Retinal pigment epithelial cell (primary cell): ENCODE data around the gene PEX6.

Source experiments
- DNase-seq: peaks from one replicate; pipeline ENCODE4 v3.0.0-alpha.2; 2010; ENCODE audit warnings: low read depth
- H3K4me3 ChIP-seq: 2 replicates; pipeline ENCODE4 v1.5.1; 2011; ENCODE audit warnings: mild to moderate bottlenecking, low read length, control low read depth, moderate library complexity
- CTCF ChIP-seq: conservative IDR thresholded peaks from 2 replicates; pipeline ENCODE4 v1.5.1; 2011; ENCODE audit warnings: low read depth, low read length, control low read depth, inconsistent platforms

The PEX6 gene

GRCh38 chr6:42973926-42974325 is 5.1 kb downstream of the PEX6 start:
- TF ChIP-seq CTCF, result no peak
- no peak overlapping the region for H3K4me3 ChIP-seq
- no peak for DNase-seq

- DNase-seq, result no peak
- no peak overlapping the region for H3K4me3 ChIP-seq
- TF ChIP-seq CTCF, result no peak
Measured at GRCh38 chr6:42971746-42972327, 7.1 kb downstream of the PEX6 start.

- DNase-seq, result no peak
- H3K4me3 ChIP-seq, result no peak overlapping the region
- no peak for TF ChIP-seq CTCF
Measured at GRCh38 chr6:42970871-42971612, 7.9 kb downstream of the PEX6 start.

GRCh38 chr6:42969934-42970333 is 9.0 kb downstream of the PEX6 start:
- no peak for TF ChIP-seq CTCF
- no peak for DNase-seq
- no peak overlapping the region for H3K4me3 ChIP-seq

GRCh38 chr6:42969431-42969830 is 9.6 kb downstream of the PEX6 start:
- TF ChIP-seq CTCF, result no peak
- H3K4me3 ChIP-seq, result no peak overlapping the region
- no peak for DNase-seq

GRCh38 chr6:42968783-42969182 is 10.2 kb downstream of the PEX6 start:
- DNase-seq, result no peak
- TF ChIP-seq CTCF, result no peak
- no peak overlapping the region for H3K4me3 ChIP-seq

- DNase-seq, result no peak
- no peak for TF ChIP-seq CTCF
- H3K4me3 ChIP-seq, result no peak overlapping the region
Measured at GRCh38 chr6:42968126-42968701, 10.8 kb downstream of the PEX6 start.
